ENCODE data around the gene CENPA.

- TF ChIP-seq POLR2A (IDR thresholded peaks at IDR 0.05) (no peak), CTCF (IDR thresholded peaks at IDR 0.05) (no peak), POLR2AphosphoS5 (IDR thresholded peaks at IDR 0.05) (no peak), EP300 (IDR thresholded peaks at IDR 0.05) (no peak)
Measured at GRCh38 chr2:26780203-26780760, 5.6 kb upstream of the CENPA start.
